HG02678 (cell line): Measurements from ENCODE around the gene HOXA5.

ENCODE experiments used
- ATAC-seq: cut with Tn5 transposase; IDR thresholded peaks from one replicate; pipeline ENCODE4 v1.9.1; 2021; ENCODE audit warnings: mild to moderate bottlenecking, moderate library complexity; ENCODE audit not compliant: unreplicated experiment

The HOXA5 gene

DNA sequence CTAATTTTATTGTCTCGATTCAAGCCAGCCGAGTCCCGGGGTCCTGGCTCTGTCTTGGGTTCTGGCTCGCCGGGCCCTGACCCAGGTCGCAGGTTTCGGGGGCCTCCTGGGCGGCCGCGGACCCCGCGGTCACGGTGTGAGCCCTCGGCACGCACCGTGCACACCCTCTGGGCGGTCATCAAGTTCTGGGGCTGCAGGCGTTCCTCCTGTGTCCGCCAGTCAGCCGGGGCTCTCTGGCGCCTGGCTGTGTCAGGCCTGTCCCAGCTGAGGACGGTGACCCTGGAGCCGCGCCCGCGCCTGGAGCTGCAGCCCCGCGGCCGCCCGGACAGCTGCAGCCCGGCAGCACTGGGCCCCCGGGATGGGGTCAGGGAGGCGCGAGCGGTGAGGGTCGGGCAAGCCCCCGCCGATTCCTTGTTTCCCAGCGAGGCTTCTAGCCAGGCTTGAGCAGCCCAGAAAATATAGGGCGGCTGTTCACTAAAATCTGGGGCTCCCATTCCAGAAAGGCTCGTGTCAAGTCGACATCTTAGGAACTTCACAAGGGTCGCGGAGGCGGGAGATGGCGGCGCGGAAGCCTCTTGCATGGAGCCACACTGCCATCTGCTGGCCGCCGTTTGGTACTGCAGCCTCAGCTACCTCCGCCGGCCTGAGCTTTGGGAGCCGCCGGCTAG is 17.2 kb upstream of the HOXA5 start:
- ATAC-seq = peak; percentile 66

DNA sequence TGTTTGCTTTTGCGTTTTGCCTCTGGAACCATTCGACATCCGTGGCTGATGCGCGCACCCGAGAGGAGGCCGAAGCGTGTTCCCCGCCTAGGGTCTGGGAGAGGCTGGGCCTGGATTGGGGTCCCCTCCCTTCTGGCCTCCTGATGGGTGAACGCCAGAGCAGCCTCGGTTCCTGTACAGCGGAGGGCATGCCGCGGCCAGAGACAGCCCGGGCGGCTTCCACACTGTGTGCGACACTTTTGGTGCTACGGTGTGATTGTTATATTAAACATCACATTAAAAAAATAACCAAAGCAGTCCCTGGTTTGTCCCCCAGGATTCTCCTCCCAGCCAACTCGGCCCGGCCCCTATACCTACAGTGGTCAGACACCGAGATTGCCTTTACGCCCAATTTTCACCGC is 16.7 kb upstream of the HOXA5 start:
- ATAC-seq = no peak

DNA sequence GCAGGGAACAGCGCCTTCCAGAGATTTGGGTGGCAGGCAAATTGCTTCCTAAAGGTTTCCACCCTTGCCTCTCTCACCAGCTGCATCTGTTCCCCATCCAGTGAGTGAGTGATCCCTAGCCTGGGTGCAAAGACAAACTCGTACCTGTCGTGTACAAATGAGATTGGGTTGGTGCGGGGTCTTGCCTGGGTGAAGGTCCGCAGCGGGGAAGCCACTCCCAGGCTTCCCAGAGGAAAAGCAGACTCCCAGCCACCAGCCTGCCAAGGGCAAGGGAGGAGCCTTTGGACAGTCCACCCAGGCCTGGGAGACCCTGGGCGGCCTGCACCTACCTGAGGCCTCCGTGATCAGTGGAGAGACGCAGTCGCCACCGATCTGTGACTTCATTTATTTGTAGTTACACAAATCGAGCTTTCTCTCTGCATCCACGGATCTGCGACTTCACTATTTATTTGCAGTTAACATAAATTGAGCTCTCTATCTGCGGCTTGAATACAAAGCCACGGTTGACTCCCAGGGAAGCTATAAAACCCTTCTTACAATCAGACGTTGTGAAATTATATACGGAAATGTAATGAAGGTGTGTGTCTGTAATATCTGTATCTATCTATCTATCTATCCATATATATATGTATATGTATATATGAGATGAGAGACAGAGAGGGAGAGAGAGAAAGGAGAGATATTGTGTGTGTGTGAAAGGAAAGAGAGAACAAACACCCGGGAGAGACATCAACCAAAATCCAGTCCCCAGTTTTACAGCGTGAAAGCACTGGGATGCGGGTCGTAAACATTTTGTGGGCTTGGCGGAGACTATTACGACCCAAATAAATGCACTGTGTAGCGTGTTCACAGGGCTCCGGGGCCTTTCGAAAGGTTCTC is 16.0 kb upstream of the HOXA5 start:
- no peak for ATAC-seq

DNA sequence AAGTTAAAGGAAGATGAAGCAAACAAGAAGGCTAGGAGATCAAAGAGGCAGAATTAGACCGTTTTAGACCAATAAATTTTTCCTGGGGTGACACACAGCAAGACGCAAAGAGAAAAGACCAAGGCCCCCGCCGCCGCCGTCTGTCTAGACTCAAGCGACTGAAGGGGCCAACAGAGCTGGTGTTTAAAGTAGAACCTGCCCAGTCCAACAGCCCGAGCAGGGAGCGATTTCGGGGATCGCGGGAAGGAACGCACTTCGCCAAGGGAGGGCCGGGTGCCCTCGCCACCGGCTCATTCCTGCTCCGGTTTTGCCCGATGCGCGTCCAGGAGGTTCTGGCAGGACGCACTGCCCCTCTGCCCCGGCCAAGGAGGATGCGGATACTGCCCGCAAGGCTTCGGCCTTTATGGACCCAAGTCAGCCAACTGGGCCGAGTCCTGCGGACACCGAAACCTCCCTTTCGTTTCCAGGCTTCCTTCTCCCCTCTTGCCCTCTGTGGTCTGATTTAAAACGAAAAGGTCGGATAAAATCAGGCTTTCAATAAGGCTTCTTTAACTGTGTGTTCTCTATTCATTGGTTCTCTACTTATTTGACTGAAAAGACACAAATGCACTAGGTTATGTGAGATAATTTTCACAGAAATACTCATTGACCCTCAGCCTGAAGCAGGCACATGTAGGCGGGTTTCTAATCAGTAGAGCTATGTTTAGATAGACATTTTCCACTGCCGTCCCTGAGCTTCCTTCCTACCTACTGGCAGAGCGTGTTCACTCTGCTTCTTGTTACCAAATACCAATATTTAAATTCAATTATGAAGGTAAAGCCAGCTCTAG is 15.2 kb upstream of the HOXA5 start:
- ATAC-seq = no peak

DNA sequence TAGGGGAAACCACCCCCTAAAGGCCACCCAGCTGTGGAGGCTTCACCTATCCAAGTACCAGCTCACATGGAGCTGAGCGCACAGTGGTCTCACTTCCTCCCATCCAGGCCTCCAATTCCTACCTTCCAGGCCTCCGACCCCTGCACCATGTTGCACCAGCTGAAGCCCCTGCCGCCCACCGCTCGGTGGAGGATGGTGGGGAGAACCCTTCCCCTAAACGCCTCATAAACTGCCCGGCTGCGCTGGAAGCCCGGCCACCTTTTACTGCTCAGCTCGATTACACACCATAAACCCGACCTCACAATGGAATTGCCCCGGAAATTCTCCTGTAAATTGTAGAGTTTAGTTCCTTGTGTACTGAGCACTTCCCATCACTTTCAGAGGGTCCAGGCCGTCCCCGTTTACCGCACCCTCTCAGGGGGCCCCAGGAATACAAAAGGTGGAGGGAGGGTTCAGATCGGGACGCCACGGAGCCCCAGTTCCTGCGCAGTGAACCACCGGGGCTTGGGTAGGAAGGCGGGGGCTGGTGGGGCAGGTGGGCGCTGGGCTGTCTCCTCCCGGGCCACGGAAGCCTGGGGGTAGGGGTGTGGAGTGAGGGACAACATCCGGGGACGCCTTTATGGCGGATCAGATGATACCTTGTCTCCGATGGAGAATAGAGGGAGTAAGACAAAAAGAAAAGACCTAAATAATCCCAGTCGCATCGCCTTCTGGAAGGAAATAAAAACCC is 14.4 kb upstream of the HOXA5 start:
- no peak for ATAC-seq

DNA sequence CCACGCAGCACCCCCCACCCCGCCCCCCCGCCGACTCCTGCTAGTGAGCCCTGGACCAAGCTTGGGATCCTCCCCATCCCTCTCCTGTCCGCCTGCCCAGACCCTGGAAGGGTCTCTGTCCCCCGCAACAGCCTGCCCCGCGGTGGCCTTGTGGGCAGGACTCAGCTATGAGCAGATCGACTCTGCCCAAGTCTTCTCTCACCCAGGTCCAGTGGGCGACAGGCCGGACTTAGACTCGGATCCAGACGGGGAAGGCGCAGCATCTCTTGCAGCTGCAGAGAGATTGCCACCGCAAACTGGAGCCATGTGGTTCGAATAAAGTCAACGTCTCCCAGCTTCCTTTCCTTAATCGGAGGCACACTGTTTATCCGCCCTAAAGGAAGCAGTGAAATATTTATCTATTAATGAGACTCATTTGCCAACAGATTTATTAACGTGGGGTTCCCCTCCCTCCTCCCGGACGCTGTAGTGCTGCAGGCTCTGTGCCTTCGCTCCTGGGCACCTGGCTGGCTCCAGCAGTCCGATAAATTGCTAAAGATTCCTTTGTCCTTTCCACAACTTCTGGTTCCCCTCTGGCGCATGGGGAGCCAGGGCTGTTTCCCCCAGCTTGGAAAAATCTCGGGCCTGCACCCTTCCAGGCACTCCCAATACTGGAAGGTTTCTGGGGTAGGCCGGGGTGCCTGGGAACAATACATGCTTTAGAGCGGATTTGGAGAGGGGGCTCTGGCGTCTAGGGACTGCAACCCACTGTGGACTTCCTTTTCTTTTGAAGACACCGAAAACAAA is 13.6 kb upstream of the HOXA5 start:
- no peak for ATAC-seq

DNA sequence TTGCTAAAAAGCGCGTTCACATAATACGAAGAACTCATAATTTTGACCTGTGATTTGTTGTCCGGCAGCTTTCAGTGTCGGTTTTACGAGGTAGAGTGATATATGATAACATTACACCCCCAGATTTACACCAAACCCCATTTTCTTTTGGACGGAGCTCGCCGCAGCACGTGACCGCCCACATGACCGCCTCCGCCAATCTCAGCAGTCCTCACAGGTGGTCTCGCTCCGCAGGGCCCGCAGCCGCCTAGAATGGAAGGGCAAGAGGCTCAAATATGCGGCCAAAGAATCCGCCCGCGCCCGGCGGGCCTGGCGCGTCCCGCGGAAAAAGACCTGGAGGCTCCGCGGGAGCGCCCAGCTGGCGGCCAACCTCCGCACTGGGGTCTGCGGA is 13.0 kb upstream of the HOXA5 start, which contains the start of gene HOXA7:
Gene HOXA7, minus strand, starts transcription at position 168 of the 391 bp plus-strand sequence. Its CDS starts 130 bp downstream, at position 38.
- ATAC-seq = no peak

DNA sequence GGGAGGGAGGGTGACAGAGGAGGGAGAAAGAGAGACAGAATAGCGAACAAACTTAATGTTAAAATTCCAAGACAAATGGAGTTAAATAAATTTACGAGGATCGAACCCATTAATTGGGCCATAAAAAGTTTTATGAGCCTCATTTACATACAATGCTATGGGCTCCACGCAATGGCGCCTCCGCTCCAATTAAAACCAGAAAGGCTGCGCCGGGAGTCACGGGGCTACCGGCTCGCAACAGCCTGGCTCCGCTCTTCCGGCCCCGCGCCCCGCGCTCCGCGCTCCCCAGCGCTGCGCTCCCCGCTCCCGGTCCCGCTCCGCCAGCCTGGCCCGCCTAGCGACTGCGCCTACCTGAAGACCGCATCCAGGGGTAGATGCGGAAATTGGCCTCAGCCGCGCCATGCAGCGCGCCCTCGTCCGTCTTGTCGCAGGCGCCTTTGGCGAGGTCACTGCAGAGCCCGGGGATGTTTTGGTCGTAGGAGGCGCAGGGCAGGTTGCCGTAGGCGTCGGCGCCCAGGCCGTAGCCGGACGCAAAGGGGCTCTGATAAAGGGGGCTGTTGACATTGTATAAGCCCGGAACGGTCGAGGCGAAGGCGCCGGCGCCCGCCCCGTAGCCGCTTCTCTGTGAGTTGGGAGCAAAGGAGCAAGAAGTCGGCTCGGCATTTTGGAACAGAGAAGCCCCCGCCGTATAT is 12.5 kb upstream of the HOXA5 start:
- ATAC-seq = no peak

DNA sequence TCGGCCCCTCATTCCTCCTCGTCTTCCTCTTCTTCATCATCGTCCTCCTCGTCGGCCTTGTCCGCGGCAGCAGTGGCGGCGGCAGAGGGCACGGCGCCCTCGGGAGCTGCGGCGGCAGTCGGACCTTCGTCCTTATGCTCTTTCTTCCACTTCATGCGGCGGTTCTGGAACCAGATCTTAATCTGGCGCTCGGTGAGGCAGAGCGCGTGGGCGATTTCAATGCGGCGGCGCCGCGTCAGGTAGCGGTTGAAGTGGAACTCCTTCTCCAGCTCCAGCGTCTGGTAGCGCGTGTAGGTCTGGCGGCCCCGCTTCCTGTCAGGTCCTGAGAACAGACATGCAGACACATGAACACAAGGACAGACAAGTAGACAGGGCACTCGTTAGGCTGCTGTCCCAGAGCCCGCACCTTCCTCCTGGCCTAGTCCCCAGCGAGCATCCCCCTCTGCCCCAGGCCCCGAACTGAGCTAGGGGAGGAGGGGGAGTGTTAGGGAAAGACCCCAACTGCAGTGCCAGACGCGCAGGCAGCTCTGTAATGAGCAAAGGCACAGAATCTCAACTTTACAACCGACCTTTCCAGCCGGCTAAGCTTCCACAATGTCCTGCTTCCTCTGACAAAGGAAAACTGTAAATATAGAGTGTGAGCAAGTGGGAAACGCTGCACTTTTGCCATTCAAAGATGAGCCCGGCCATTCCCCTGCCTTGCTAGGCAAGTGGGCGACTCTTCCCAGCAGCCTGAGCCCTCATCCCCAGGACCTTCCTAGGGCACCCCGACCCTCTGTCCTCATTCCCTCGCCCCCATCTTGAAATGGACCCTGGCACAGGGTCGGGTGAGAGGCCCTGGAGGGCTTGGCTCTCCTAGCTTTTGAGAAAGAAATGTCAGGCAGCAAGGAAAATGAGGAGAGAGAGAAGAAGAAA is 11.7 kb upstream of the HOXA5 start:
- ATAC-seq = no peak

DNA sequence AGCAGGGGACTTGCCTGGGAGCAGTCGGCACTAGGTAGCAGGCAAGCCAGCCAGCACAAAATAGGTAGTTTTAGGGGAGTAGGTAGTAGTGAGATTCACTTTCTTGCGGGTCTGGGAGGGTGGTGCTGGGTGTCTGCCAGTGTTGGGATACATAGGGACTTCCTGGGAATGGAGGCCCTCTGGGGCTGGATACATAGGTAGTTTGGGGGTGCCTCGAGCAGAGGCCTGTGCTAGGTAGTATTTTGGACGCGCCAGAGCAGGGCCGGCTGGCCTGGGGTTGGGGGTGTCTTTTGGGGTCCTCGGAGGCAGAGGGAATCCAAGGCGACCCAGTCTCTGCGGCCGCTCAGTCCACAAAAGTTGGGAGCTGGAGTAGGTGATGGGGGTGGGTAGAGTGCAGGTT is 10.9 kb upstream of the HOXA5 start:
- ATAC-seq = no peak

DNA sequence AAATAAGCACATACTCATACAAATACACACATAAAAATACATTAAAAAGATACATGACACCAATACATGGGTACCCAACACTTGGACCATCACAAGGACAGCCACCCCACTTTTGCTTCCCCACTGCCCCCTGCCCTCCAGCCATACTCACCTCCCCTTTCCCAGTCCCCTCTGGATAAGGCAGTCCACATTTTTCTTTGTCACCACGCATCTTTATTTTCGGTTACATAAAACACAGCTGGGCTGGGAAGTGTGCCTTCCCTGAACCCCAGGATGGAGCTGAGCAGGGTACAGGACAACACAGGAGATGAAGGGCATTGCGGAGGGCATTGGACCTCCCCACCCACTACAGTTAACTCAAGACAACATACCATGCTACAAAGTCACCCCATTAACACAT is 10.0 kb upstream of the HOXA5 start:
- ATAC-seq = no peak

DNA sequence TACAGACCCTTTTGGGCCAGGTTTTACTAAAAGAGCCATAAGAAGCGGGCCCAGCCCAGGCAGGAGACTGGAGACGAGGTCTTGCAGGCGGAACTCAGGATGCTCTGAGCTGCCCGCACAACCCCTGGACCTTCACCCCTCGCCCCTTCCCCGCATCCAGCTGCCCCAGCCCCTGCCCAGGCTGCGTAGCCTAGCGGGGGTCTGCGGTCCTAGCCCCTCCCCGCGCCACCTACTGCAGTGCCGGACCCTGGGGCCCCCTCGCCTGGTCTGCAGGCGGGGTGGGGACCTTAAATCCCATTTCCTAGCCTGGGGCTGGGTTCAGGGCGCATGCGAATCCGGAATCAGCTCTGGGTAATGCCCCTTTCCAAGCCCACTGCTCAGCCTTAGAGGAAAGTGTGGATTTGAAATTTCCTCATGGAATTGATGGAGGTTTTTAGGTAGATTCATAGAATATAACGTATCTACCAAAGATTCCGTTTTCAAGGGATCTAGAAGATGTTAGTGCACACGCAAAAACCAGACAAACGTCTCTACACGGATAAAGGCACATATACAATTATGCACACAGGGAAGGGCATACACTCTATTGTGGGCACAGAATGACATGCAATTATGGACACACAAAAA is 9.4 kb upstream of the HOXA5 start:
- no peak for ATAC-seq

DNA sequence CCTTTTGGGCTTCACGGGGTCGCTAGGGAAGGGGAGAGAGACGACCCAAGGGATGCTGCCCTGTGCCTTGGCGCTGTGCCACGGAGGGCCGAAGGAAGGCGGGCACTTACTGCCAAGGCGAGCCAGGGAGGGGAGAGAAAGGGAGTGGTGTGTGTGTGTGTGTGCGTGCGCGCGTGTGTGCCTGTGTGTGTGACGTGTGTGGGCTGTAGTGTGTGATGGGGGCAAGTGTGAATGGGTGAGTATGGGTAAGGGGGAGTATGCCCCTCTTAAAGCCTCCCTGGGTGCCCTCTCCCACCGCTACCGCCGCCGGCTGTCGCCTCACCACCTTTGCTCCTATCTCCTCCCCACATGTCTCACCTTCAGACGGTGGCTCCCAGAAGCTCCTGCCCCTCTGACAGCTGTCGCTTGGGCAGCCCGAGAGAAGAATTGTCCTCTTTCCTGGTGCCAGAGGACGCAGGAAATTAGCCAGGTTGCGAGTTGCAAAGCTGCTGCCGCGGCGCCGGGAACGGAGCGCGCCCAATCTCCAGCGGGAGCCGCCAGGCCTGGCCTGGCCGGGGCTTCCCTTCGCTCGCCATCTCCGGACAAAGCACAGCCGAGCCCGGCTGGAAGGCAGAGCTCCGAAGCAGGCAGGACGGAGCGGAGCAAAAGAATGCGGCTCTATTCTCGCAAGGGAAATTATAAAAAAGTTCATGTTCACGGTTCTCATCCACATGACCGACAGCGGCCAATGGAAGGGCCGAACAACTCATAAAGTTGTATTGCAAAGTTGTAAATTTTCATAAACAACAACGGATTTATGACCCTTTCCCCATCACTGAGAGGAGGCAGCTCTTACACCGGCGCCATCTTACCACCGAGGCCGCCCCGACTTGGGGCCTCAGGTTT is 8.7 kb upstream of the HOXA5 start, which contains the start of gene HOXA3:
Gene HOXA3, minus strand, starts transcription at position 653 of the 885 bp plus-strand sequence. CDS start 41,943 bp downstream, outside the sequence.
- ATAC-seq = no peak

DNA sequence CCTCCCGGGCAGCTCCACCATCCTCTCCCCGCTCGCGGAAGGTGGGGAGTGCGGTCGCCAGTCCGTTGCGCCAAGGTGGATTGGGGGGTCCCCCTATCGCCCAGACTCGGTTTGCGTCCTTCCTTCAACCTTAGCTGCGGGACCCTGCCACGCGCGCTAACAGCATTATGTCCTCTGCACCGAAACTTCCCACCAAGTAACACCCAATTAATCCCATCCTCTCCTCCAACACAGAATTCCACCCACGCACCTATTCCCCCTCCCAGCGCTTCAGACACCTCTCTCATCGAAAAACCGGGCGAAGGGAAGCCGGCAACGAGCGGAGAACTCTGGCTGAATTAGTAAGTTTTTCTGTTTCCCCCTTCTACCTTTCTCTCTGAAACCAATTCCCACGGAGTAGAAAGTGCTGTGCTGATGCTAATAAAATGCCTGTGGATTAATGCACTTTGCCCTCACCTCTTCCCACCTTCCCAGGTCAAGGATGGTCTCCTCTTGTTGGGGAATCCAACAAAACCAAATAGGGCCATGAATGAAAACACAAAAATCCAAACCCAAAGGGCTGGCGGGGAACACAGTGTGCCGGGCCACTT is 8.0 kb upstream of the HOXA5 start:
- no peak for ATAC-seq

DNA sequence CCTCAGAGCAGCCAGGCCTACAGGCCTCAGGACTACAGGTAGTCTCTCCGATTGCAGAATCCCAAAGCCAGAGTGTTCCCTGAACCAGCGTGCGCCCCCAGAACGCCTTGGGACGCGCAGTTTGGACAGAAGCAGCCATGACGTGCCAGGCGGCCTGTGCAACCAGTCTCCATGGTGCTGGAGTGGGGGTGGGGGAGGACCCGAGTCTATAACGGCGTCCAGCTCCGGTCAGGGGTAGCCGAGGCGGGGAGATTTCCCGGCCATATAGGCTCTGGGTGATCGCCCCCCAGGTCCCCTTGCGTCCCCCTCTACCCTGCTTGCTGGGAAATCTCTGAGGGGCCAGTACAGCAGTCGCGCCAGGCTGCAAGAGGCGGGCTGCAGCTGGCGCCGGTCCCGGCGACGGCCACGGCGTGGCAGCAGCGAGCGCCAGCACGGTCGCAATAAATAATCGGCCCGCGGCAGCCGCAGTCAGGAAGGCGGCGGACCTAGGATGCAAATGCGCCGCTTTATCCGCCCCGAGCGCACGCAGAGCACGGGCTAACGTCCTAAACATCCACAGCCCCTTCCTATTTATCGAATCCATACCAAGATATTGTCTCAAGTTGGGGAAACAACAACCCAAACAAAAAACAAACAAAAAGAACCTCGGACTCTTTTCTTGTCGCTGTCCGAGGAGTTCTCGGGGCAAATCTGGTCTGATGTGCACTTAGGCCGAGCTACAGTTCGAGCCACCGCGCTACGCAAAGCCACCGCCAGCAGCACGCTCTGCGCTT is 7.3 kb upstream of the HOXA5 start:
- peak; percentile 86 for ATAC-seq
